GM21526 (cell line): Measurements from ENCODE around the gene DEXI.
"Not testable (repeated sequence)": the region's sequence is repeated elsewhere in the genome, so short reads cannot be mapped to it uniquely, and the experiment has no call there.

Experiments used
- ATAC-seq: cut with Tn5 transposase; IDR thresholded peaks from one replicate; pipeline ENCODE4 v1.9.1; 2021; ENCODE audit warnings: moderate library complexity; ENCODE audit not compliant: unreplicated experiment, low FRiP score

The DEXI gene

GRCh38 chr16:10930755-10931093 is 11.5 kb downstream of the DEXI start:
- no peak for ATAC-seq

DNA sequence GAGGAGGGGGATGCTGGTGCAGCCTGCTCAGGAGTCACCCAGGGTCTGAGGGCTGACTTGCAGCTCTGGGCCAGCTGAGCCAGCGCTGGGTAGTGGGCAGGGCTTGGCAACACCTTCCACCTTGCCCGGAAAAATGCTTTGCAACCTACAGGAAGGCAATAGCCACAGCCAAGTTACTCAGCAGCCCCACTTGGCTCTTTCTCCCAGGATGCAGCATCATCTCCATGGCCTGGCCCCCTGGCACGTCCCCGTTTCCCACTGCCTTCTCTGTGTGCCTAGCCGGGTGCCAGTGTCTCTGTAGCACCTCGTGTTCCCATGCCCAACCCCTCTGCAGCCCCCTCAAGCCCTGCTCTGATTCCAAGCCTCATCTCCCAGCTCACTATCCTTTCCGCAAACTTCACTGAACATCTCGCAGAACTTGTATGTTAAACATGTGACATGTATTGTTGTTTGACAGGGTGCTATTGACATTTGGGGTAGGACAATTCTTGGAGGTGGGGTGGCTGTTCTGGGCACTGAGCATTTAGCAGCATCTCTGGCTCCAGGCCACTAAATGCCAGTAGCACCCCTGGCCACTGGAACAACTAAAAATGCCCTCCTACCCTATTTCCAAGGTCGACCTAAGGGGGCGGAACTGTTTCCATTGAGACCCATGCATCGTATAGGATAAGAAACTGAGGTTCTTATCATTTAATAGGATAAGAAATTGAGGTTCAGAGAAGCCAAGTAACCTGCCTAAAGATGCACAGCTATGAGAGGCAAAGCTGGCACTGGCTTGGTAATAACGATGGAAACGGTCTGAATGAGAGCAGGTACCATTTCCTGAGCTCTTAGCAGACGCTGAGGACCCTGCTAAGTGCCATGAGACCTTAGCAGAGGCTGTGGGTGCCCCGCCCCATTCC is 12.2 kb downstream of the DEXI start:
- no peak for ATAC-seq

DNA sequence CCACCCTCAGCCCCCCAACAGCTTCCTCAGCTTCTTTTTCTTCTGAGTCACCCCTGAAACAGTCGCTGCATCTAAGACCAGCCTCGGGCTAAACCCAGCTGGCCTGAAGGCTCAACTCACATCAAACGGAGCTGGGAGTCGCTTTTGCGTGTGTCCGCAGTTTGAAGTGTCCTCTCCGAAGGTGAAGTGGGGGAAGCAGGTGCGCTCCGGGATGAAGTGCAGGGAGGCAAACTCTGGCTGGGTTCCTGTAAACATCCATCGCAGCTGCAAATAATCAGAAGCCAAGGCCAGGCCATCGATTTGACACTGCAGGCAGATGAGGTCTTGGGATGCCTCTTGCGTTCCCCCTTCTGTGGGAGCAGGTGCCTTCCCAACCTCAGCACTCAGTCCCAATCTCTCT is 13.2 kb downstream of the DEXI start:
- ATAC-seq, result not testable (repeated sequence)

GRCh38 chr16:10927497-10928112 is 14.7 kb downstream of the DEXI start:
- ATAC-seq, result no peak

- ATAC-seq, result no peak
Measured at GRCh38 chr16:10926867-10927266, 15.4 kb downstream of the DEXI start.

DNA sequence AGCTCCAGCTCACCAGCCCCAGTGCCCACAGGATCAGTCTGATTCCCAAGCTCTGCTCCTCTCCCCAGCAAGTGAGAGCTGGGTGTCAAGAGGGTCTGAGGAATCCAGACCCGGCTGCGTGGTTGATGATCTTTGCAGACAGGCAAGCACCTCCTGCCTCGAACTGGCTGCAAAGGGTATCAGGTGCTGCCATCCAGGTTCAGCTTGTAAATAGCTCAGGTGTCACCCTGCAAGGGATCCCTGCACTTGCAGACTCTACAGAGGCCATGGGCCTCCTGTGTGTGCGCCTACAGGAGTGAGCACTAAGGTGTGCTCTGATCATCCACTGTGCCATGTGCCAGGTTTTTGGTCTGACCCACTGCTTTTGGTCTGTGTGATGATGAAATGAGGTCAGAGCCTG is 16.2 kb downstream of the DEXI start:
- ATAC-seq, result no peak

- not testable (repeated sequence) for ATAC-seq
Measured at GRCh38 chr16:10925285-10925684, 17.0 kb downstream of the DEXI start.

- ATAC-seq, result no peak
Measured at GRCh38 chr16:10923650-10924214, 18.5 kb downstream of the DEXI start.

DNA sequence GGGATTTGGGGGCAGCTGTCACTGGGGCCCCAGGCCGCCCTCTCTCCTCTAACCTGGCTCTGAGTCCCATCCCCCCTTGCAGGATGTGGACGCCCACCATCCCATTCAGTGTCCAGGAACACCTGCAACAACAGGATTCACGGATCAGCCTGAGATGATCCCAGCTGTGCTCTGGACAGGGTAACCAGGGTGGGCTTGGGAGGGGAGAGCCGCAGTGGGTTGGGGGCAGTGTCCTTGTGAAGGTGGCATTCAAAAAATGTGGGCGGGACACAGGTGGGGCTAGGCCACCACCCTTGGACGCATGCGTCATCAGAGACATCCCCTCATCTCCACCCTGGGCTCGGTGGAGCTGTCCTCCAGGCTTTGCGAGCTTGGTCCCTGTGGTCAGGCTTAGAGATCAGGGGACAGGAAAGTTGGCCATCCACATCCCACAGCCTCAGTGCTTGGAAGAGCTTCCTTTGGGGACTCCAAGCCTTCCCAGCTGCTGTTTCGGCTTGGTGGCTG is 19.1 kb downstream of the DEXI start:
- no peak for ATAC-seq

- no peak for ATAC-seq
Measured at GRCh38 chr16:10922328-10923145, 19.7 kb downstream of the DEXI start.

GRCh38 chr16:10921536-10922327 is 20.5 kb downstream of the DEXI start:
- no peak for ATAC-seq

DNA sequence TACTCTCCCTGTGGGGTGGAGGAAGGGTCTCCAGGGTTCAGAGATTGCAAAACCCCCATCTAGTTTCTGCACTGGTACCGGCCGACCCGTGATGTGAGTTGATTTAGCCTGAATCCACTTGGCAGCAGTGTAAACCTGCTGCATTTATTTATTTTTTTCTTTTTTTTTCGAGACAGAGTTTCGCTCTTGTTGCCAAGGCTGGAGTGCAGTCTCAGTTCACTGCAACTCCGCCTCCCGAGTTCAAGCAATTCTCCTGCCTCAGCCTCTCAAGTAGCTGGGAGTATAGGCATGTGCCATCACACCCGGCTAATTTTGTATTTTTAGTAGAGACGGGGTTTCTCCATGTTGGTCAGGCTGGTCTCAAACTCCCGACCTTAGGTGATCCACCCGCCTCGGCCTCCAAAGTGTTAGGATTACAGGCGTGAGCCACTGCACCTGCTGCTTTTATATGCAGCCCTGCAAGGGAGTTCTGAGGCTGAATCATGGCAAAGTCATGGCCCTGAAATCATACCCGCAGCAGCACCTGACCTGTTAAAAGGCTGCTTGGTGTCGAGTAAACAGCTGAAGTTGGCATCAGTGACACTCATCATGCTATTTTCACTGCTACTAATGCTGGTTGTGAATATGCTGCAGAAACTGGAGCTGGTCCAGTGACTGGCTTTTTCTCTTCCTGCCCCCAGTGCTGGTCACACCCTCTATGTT is 21.4 kb downstream of the DEXI start:
- ATAC-seq, result no peak

- ATAC-seq, result no peak
Measured at GRCh38 chr16:10919003-10919351, 23.3 kb downstream of the DEXI start.

GRCh38 chr16:10918294-10919002 is 23.8 kb downstream of the DEXI start:
- ATAC-seq, result no peak

DNA sequence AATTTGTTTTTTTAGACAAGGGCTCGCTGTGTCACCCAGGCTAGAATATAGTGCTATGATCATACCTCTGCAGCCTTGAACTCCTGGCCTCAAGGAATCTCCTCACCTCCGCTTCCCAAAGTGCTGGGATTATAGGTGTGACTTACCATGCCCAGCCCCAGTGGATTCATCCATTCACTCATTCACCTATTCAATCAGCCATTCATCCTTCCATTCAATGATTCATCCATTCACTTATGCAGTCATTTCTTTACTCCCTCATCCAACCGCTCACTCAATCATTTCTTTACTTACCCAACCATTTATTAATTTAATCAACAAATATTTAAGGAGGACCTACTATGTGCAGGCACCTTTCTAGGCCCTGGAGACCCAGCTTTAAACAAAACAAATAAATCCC is 25.7 kb downstream of the DEXI start:
- ATAC-seq, result no peak

DNA sequence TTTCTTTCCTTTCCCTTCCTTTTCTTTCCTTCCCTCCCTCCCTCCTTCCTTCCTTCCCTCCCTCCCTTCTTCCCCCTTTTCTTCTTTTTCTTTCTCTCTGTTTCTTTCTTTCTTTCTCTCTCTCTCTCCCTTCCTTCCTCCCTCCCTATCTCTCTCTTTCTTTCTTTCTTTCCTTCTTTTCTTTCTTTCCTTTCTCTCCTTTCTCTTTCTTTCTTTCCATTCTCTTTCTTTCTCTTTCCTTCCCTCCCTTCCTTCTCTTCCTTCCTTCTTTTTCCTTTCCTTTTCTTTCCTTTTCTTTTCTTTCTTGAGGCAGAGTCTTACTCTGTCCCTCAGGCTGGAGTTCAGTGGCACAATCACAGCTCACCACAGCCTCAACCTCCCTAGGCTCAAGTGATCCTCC is 31.0 kb downstream of the DEXI start:
- no peak for ATAC-seq

- ATAC-seq, result no peak
Measured at GRCh38 chr16:10907757-10908045, 34.6 kb downstream of the DEXI start.

GRCh38 chr16:10906914-10907756 is 35.1 kb downstream of the DEXI start:
- ATAC-seq, result no peak
